ENCODE data around the gene USP6NL. TPM values are rescaled to one million over a fixed set of nuclear protein-coding genes. Genes with fewer than 3 reads are reported as not detected.

The USP6NL gene
- total RNA-seq, 1 donor from 2014 or later, result 64.5 TPM

DNA sequence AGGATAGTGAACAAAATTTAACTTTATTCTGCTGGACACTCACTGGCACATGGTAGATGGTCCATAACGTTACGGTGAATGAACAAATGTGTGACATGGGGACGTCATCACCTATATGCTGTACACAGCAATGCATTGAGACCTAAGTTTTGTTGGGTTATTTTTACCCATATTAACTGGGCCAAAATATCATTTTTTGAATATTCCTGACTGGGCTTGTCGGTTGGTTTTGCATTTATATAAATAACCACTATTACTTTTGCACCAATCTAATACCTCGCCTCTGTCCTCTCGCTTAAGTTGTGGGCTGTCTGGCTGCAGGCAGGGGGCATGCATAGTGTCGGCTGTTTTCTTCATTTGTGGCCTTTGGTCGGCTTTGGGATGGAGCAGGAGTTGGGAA, 161.7 kb downstream of the USP6NL start:
- intact Hi-C loops (cut with micrococcal nuclease), result no loop called here
- no peaks in the 10 kb centered on the region for H3K27me3 Mint-ChIP-seq
- DNase-seq (no peak), ATAC-seq (ENCODE audit: low read depth) (no peak)
- peak overlapping the region; percentile 10 for H3K27ac Mint-ChIP-seq
- ChIA-PET POLR2A (no interaction called here), CTCF (no interaction called here)
- peak overlapping the region; percentile 2 for H3K4me3 Mint-ChIP-seq
- no peaks in the 10 kb centered on the region for H3K36me3 Mint-ChIP-seq (ENCODE audit: low read depth)
- no peaks in the 10 kb centered on the region for H3K9me3 Mint-ChIP-seq
- peaks cover 41% of the 10 kb centered on the region for H3K4me1 Mint-ChIP-seq
- TF ChIP-seq, protein P1, sequence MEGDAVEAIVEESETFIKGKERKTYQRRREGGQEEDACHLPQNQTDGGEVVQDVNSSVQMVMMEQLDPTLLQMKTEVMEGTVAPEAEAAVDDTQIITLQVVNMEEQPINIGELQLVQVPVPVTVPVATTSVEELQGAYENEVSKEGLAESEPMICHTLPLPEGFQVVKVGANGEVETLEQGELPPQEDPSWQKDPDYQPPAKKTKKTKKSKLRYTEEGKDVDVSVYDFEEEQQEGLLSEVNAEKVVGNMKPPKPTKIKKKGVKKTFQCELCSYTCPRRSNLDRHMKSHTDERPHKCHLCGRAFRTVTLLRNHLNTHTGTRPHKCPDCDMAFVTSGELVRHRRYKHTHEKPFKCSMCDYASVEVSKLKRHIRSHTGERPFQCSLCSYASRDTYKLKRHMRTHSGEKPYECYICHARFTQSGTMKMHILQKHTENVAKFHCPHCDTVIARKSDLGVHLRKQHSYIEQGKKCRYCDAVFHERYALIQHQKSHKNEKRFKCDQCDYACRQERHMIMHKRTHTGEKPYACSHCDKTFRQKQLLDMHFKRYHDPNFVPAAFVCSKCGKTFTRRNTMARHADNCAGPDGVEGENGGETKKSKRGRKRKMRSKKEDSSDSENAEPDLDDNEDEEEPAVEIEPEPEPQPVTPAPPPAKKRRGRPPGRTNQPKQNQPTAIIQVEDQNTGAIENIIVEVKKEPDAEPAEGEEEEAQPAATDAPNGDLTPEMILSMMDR (IDR thresholded peaks at IDR 0.05), result no peak

DNA sequence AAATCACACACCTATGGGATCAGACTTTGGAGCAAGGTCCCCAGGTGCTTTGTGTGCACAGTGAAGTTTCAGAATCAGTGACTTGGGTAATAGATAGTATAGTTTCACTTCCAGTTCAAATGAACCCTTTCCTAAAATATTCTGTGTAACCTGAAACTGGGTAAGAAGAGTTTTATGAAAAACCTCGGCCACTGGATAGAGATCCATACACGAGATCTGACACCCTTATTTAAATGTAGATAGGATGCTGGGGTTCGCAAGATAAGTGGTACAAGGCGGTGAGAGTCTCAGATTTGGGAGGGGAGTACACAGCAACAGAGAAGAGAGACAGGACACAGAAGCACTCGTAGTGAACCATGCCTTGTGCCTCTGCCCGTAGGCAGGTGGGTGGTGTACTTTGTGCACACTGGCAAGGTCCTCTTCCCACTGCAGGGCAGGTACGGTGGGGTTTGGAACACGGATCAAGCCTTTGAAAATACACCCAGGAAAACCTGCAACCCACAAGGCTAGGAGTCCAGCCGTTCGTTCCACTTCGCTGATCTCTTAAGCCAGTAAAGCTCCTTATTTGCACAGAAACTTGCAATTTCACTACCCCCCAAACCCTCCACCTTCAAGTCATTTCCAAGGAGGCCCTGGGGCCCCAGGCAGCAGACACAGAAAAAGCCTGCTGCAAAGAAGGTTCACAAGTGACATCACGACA, 162.8 kb downstream of the USP6NL start:
- H3K9me3 Mint-ChIP-seq, result no peaks in the 10 kb centered on the region
- no peaks in the 10 kb centered on the region for H3K36me3 Mint-ChIP-seq (ENCODE audit: low read depth)
- peak overlapping the region; percentile 81 for H3K27ac Mint-ChIP-seq
- DNase-seq, result no peak
- H3K4me3 Mint-ChIP-seq, result peak overlapping the region; percentile 81
- peaks cover 41% of the 10 kb centered on the region for H3K4me1 Mint-ChIP-seq
- TF ChIP-seq, protein P1 (IDR thresholded peaks at IDR 0.05), result no peak
- peak; percentile 73 for ATAC-seq (ENCODE audit: low read depth)
- CTCF ChIA-PET, result no interaction called here
- POLR2A ChIA-PET, result interaction anchor here (0.6 to 1.1 kb wide), 2 partner anchors 9 to 596 kb away, joined by 5 read pairs; no protein-coding TSS in a partner anchor
- no peaks in the 10 kb centered on the region for H3K27me3 Mint-ChIP-seq
- intact Hi-C loops (cut with micrococcal nuclease), result no loop called here

DNA sequence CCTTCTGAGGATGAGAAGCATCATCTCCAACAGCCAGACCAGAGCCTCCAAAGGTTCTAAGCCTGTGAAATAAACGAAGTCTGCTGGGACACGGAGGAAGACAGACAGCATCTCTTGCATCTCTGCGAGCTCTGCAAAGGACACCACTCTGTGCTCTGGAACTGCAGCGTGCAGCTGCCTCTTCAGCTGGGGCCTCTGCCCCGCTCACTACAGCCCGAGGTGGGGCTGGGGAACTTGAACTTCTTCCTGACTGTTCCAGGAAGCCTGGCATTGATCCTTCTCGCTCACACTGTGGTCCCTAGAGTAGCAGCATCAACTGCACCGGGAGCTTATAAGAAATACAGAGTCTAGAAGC, 163.3 kb downstream of the USP6NL start:
- peak overlapping the region; percentile 81 for H3K4me3 Mint-ChIP-seq
- intact Hi-C loops (cut with micrococcal nuclease), result no loop called here
- peak overlapping the region; percentile 26 for H3K27ac Mint-ChIP-seq
- ChIA-PET POLR2A (interaction anchor here (1.1 kb wide), 1 partner anchor 8 kb away, joined by 5 read pairs; no protein-coding TSS in a partner anchor), CTCF (no interaction called here)
- ATAC-seq (ENCODE audit: low read depth) (peak; percentile 54), DNase-seq (no peak)
- H3K36me3 Mint-ChIP-seq (ENCODE audit: low read depth), result no peaks in the 10 kb centered on the region
- TF ChIP-seq, protein P1 (IDR thresholded peaks at IDR 0.05), result no peak
- H3K9me3 Mint-ChIP-seq, result no peaks in the 10 kb centered on the region
- H3K27me3 Mint-ChIP-seq, result no peaks in the 10 kb centered on the region
- peaks cover 44% of the 10 kb centered on the region for H3K4me1 Mint-ChIP-seq

DNA sequence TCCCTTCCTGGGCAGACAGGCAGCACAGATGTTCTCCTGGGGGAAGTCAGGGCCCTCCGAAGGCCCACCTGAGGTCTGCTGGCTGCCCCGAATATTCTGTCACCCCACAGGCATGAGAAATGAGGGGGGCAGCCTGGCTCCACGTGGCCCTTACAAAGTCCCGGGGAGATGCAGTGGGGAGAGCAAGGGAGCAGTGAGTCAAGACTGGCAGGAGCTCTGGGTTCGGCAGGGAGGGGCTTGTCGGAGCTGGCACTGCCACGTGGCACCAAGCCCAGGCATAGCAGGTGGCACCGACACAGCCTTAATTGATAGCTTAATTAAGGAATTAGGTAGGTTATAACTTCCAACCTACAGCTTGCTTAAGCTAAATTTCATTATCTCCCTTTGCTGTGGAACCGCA, 163.9 kb downstream of the USP6NL start:
- CTCF ChIA-PET, result no interaction called here
- Mint-ChIP-seq H3K36me3 (ENCODE audit: low read depth) (no peaks in the 10 kb centered on the region), H3K4me1 (peaks cover 50% of the 10 kb centered on the region), H3K4me3 (no peak overlapping the region), H3K9me3 (no peaks in the 10 kb centered on the region), H3K27me3 (no peaks in the 10 kb centered on the region), H3K27ac (no peak overlapping the region)
- no peak for ATAC-seq (ENCODE audit: low read depth)
- no peak for DNase-seq
- intact Hi-C loops (cut with micrococcal nuclease), result no loop called here
- POLR2A ChIA-PET, result no interaction called here
- TF ChIP-seq, protein P1 (IDR thresholded peaks at IDR 0.05), result no peak

DNA sequence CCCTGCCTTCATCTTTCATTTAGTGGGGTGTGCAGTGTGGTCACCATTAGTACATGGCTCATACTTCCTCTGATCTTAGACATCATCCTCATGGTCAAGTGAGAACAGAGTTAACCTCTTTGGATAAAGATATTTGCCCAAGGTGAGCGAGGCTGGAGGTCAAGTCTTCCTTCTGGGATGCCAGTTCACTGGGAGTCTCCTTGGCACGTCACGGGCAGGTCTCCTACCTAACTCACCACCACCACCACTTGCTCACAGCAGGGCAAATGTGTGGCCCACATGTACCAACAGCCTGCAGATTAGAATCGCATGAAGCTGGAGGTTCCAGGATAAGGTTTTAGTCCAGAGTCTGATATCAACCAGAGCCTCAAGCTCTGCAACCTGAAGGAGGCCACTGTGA, 164.6 kb downstream of the USP6NL start:
- H3K27ac Mint-ChIP-seq, result no peak overlapping the region
- peaks cover 47% of the 10 kb centered on the region for H3K4me1 Mint-ChIP-seq
- H3K4me3 Mint-ChIP-seq, result no peak overlapping the region
- DNase-seq (no peak), ATAC-seq (ENCODE audit: low read depth) (no peak)
- ChIA-PET POLR2A (no interaction called here), CTCF (no interaction called here)
- H3K36me3 Mint-ChIP-seq (ENCODE audit: low read depth), result no peaks in the 10 kb centered on the region
- no peaks in the 10 kb centered on the region for H3K9me3 Mint-ChIP-seq
- H3K27me3 Mint-ChIP-seq, result no peaks in the 10 kb centered on the region
- TF ChIP-seq, protein P1 (IDR thresholded peaks at IDR 0.05), result no peak
- intact Hi-C loops (cut with micrococcal nuclease), result no loop called here

Measured in activated B cell treated with CpG ODN at 0.5 μM for 24 hours (primary cell).